HCT116 (cell line): ENCODE data around the gene PDCL2. TPM values are rescaled to one million over a fixed set of nuclear protein-coding genes. Genes with fewer than 3 reads are reported as not detected.
A peak's percentile ranks its signal among the peaks of the same experiment; 100 is the strongest.

Experiments used
- ATAC-seq: fragments of 200-7000 bp; cut with Tn5 transposase; 2 replicates; pipeline ENCODE4 v1.9.1; 2020; ENCODE audit warnings: mild to moderate bottlenecking, moderate library complexity
- BruUV-seq: library from RNA; stranded (reverse); fragments of 400-500 nt; replicated peaks from 2 replicates; lab custom pipeline; 2021; lab: Mats Ljungman, UMichigan
- CTCF ChIA-PET: fragments of 300-600 bp; sonication (Branson Sonifier 250); formaldehyde crosslinking; loops from one replicate; lab custom pipeline; 2021; ENCODE audit warnings: antibody characterized with exemption; lab: Charles Lee
- POLR2A ChIA-PET: fragments of 300-600, 350-600 bp; sonication (Branson Sonifier 250); formaldehyde crosslinking; loops from one replicate; lab custom pipeline; 2021; ENCODE audit warnings: antibody characterized with exemption; lab: Charles Lee
- RAD21 ChIA-PET, 2 experiments: fragments of 300-600 bp; sonication (Branson Sonifier 250); formaldehyde crosslinking; loops; one replicate each; lab custom pipeline; 2023; ENCODE audit warnings: low total read pairs in 2 of 2; ENCODE audit not compliant: uncharacterized antibody in 2 of 2, unreplicated experiment in 2 of 2, low non-redundant PET in 1 of 2; lab: Charles Lee
- DNase-seq: peaks from one replicate; pipeline ENCODE4 v3.0.0-alpha.2; 2010; ENCODE audit warnings: low read depth, low spot score
- H2AFZ ChIP-seq: fragments of 200-600 bp; shearing (Covaris generic), sonication (generic); 2 replicates; pipeline ENCODE4 v1.6.1; 2017; ENCODE audit warnings: low read depth, mixed run types, mixed read lengths, antibody characterized with exemption, low read length; ENCODE audit not compliant: poor library complexity, severe bottlenecking
- H3K27ac ChIP-seq: 2 replicates; pipeline ENCODE4 v1.5.1; 2012; ENCODE audit warnings: low read depth, low read length
- H3K27me3 ChIP-seq: fragments of 200-600 bp; sonication (generic); 2 replicates; pipeline ENCODE4 v1.6.1; 2016; ENCODE audit warnings: mixed run types, low read length, mixed read lengths; ENCODE audit not compliant: insufficient read depth
- H3K36me3 ChIP-seq, 2 experiments: fragments of 200-500 bp in 1 of 2; fragments of 200-600 bp in 1 of 2; sonication (Bioruptor generic) in 1 of 2; sonication (generic) in 1 of 2; 2 replicates each; pipeline versions ENCODE4 v1.5.1 to v1.6.1; 2014 to 2016; ENCODE audit warnings: low read length in 2 of 2, inconsistent platforms in 1 of 2, mixed read lengths in 1 of 2, mixed run types in 1 of 2; ENCODE audit not compliant: insufficient read depth in 2 of 2, control insufficient read depth in 1 of 2
- H3K4me1 ChIP-seq, 2 experiments: fragments of 200-600 bp in 1 of 2; sonication (generic) in 1 of 2; 2 replicates each; pipeline versions ENCODE4 v1.5.1 to v1.6.1; 2012 to 2017; ENCODE audit warnings: low read length in 2 of 2, inconsistent platforms in 1 of 2, mild to moderate bottlenecking in 1 of 2, mixed read lengths in 1 of 2, mixed run types in 1 of 2, moderate library complexity in 1 of 2; ENCODE audit not compliant: insufficient read depth in 2 of 2, control insufficient read depth in 1 of 2
- H3K4me2 ChIP-seq: fragments of 200-600 bp; sonication (generic); 2 replicates; pipeline ENCODE4 v1.6.1; 2017; ENCODE audit warnings: mixed run types, low read length, mixed read lengths
- H3K4me3 ChIP-seq, 2 experiments: fragments of 200-600 bp in 1 of 2; sonication (generic) in 1 of 2; replicated peaks in 1 of 2; 2 replicates each; pipeline ENCODE4 v1.5.1; 2011 to 2016; ENCODE audit warnings: low read length in 2 of 2, control low read depth in 1 of 2, low read depth in 1 of 2, mild to moderate bottlenecking in 1 of 2, mixed read lengths in 1 of 2, mixed run types in 1 of 2
- H3K79me2 ChIP-seq: fragments of 200-600 bp; sonication (generic); 2 replicates; pipeline ENCODE4 v1.6.1; 2017; ENCODE audit warnings: mild to moderate bottlenecking, mixed run types, low read length, moderate library complexity, mixed read lengths; ENCODE audit not compliant: insufficient read depth
- H3K9ac ChIP-seq: fragments of 200-600 bp; sonication (generic); 2 replicates; pipeline ENCODE4 v1.6.1; 2016; ENCODE audit warnings: low read length, mixed read lengths
- H3K9me2 ChIP-seq: fragments of 200-600 bp; sonication (generic), shearing (Covaris generic); 2 replicates; pipeline ENCODE4 v1.6.1; 2017; ENCODE audit warnings: mixed run types, mild to moderate bottlenecking, moderate library complexity; ENCODE audit not compliant: insufficient read depth
- H3K9me3 ChIP-seq, 2 experiments: fragments of 200-500 bp in 1 of 2; fragments of 200-600 bp in 1 of 2; sonication (Bioruptor generic) in 1 of 2; sonication (generic) in 1 of 2; 2 replicates each; pipeline ENCODE4 v1.6.1; 2014 to 2017; ENCODE audit warnings: low read length in 2 of 2, mixed read lengths in 2 of 2, inconsistent platforms in 1 of 2, low read depth in 1 of 2, mild to moderate bottlenecking in 1 of 2, mixed run types in 1 of 2, moderate library complexity in 1 of 2; ENCODE audit not compliant: control insufficient read depth in 1 of 2, insufficient read depth in 1 of 2
- H4K20me1 ChIP-seq: fragments of 200-600 bp; sonication (generic), shearing (Covaris generic); 2 replicates; pipeline ENCODE4 v1.6.1; 2017; ENCODE audit warnings: mixed run types, mild to moderate bottlenecking, moderate library complexity; ENCODE audit not compliant: insufficient read depth
- CBX3 ChIP-seq: IDR thresholded peaks from 2 replicates; pipeline ENCODE4 v1.6.1; 2012; ENCODE audit warnings: low read depth
- CEBPB ChIP-seq: IDR thresholded peaks from 2 replicates; pipeline ENCODE4 v1.6.1; 2012; ENCODE audit warnings: low read depth
- EGR1 ChIP-seq: IDR thresholded peaks from 2 replicates; pipeline ENCODE4 v1.6.1; 2012; ENCODE audit warnings: low read depth
- FOSL1 ChIP-seq: IDR thresholded peaks from 2 replicates; pipeline ENCODE4 v1.6.1; 2012; ENCODE audit warnings: low read depth
- POLR2A ChIP-seq: IDR thresholded peaks from 2 replicates; pipeline ENCODE4 v1.7.0; 2011; ENCODE audit warnings: borderline replicate concordance; ENCODE audit not compliant: insufficient read depth, insufficient read length; ENCODE audit errors: extremely low read depth
- POLR2AphosphoS5 ChIP-seq: IDR thresholded peaks from 2 replicates; pipeline ENCODE4 v1.6.1; 2011; ENCODE audit warnings: mild to moderate bottlenecking, low read depth, low read length, moderate library complexity
- SIN3A ChIP-seq: IDR thresholded peaks from 2 replicates; pipeline ENCODE4 v1.6.1; 2012; ENCODE audit warnings: low read depth
- SP1 ChIP-seq: IDR thresholded peaks from 2 replicates; pipeline ENCODE4 v1.6.1; 2012; ENCODE audit warnings: low read depth
- TCF7L2 ChIP-seq: IDR thresholded peaks from 2 replicates; pipeline ENCODE4 v1.7.0; 2011; ENCODE audit warnings: borderline replicate concordance, inconsistent platforms; ENCODE audit not compliant: insufficient read depth, insufficient read length; ENCODE audit errors: extremely low read depth
- ZFX ChIP-seq: fragments of 450-650 bp; IDR thresholded peaks from 2 replicates; pipeline ENCODE4 v1.6.1; 2017
- ZNF274 ChIP-seq: fragments of 200-500 bp; sonication (Bioruptor generic); IDR thresholded peaks from 2 replicates; pipeline ENCODE4 v1.6.1; 2014; ENCODE audit warnings: mild to moderate bottlenecking, low read depth, low read length, inconsistent platforms
- intact Hi-C: fragments of 100-400 bp; cut with micrococcal nuclease; formaldehyde crosslinking; loops from 2 replicates; pipeline ENCODE4 v1.10.0; 2022
- total RNA-seq: library from RNA; stranded (reverse); gene quantifications from one replicate; pipeline ENCODE4 v1.2.1, GENCODE V29; 2021; ENCODE audit not compliant: unreplicated experiment
- TF ChIP-seq, protein P1 (sequence below): IDR thresholded peaks from 2 replicates; pipeline ENCODE4 v1.6.1; 2012
- TF ChIP-seq, protein P2 (sequence below): IDR thresholded peaks from 2 replicates; pipeline ENCODE4 v1.6.1; 2012; ENCODE audit warnings: low read depth
- TF ChIP-seq, protein P3 (sequence below), 3 experiments: fragments of 200-600 bp in 1 of 3; sonication (generic) in 1 of 3; IDR thresholded peaks in 2 of 3; conservative IDR thresholded peaks in 1 of 3; 2 replicates each; pipeline ENCODE4 v1.5.1; 2012 to 2017; ENCODE audit warnings: low read depth in 2 of 3, low read length in 2 of 3, antibody characterized with exemption in 1 of 3, borderline replicate concordance in 1 of 3, control low read depth in 1 of 3, mild to moderate bottlenecking in 1 of 3, mixed read lengths in 1 of 3, mixed run types in 1 of 3, moderate library complexity in 1 of 3; ENCODE audit not compliant: insufficient read depth in 1 of 3

The PDCL2 gene
- total RNA-seq, 1 experiment from 2014 or later, result 0.47 TPM

DNA sequence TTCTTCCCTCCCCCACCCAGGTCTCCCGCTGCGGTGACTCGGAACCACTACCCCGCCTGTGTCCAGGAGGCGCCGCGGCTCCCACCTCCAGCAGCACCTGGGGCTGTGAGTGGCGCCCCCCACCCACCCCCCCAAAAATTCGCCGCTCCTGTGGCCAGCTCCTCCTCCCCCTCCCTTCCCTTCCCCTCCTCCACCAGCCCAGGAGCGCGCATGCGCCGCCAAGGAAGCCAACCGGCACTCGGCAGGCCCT, 45.6 kb downstream of the PDCL2 start:
- no peaks in the 10 kb centered on the region for H3K9me2 ChIP-seq
- no peak for DNase-seq
- TF ChIP-seq EGR1 (no peak), CEBPB (no peak), ZNF274 (no peak), POLR2AphosphoS5 (no peak), SP1 (no peak), POLR2A (no peak), TCF7L2 (no peak), SIN3A (no peak), FOSL1 (no peak), ZFX (no peak), CBX3 (no peak)
- TF ChIP-seq, protein P1, sequence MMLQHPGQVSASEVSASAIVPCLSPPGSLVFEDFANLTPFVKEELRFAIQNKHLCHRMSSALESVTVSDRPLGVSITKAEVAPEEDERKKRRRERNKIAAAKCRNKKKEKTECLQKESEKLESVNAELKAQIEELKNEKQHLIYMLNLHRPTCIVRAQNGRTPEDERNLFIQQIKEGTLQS, result no peak
- TF ChIP-seq, protein P2, sequence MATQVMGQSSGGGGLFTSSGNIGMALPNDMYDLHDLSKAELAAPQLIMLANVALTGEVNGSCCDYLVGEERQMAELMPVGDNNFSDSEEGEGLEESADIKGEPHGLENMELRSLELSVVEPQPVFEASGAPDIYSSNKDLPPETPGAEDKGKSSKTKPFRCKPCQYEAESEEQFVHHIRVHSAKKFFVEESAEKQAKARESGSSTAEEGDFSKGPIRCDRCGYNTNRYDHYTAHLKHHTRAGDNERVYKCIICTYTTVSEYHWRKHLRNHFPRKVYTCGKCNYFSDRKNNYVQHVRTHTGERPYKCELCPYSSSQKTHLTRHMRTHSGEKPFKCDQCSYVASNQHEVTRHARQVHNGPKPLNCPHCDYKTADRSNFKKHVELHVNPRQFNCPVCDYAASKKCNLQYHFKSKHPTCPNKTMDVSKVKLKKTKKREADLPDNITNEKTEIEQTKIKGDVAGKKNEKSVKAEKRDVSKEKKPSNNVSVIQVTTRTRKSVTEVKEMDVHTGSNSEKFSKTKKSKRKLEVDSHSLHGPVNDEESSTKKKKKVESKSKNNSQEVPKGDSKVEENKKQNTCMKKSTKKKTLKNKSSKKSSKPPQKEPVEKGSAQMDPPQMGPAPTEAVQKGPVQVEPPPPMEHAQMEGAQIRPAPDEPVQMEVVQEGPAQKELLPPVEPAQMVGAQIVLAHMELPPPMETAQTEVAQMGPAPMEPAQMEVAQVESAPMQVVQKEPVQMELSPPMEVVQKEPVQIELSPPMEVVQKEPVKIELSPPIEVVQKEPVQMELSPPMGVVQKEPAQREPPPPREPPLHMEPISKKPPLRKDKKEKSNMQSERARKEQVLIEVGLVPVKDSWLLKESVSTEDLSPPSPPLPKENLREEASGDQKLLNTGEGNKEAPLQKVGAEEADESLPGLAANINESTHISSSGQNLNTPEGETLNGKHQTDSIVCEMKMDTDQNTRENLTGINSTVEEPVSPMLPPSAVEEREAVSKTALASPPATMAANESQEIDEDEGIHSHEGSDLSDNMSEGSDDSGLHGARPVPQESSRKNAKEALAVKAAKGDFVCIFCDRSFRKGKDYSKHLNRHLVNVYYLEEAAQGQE, result no peak
- TF ChIP-seq, protein P3, sequence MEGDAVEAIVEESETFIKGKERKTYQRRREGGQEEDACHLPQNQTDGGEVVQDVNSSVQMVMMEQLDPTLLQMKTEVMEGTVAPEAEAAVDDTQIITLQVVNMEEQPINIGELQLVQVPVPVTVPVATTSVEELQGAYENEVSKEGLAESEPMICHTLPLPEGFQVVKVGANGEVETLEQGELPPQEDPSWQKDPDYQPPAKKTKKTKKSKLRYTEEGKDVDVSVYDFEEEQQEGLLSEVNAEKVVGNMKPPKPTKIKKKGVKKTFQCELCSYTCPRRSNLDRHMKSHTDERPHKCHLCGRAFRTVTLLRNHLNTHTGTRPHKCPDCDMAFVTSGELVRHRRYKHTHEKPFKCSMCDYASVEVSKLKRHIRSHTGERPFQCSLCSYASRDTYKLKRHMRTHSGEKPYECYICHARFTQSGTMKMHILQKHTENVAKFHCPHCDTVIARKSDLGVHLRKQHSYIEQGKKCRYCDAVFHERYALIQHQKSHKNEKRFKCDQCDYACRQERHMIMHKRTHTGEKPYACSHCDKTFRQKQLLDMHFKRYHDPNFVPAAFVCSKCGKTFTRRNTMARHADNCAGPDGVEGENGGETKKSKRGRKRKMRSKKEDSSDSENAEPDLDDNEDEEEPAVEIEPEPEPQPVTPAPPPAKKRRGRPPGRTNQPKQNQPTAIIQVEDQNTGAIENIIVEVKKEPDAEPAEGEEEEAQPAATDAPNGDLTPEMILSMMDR (IDR thresholded peaks at IDR 0.05 in 2 of 3, conservative IDR thresholded peaks at IDR 0.05 in 1 of 3; ENCODE audit: borderline replicate concordance in 1 of 3, insufficient read depth in 1 of 3, low read depth in 2 of 3, low read length in 2 of 3), result no peak
- TF ChIP-seq, all 23 proteins: peak for 0
- no peak overlapping the region for H2AFZ ChIP-seq
- no peaks in the 10 kb centered on the region for H3K27me3 ChIP-seq
- no peaks in the 10 kb centered on the region for H3K36me3 ChIP-seq
- H3K4me3 ChIP-seq, result peak overlapping the region; percentile 73 to 80
- peaks cover 56 to 64% of the 10 kb centered on the region in 2 experiments for H3K4me1 ChIP-seq
- ChIA-PET RAD21 (no interaction called here), POLR2A (interaction anchor here (0.7 to 0.9 kb wide), 2 partner anchors 11 to 187 kb away, joined by 3 read pairs; no protein-coding TSS in a partner anchor), CTCF (interaction anchor here (1.0 to 1.8 kb wide), 4 partner anchors 8 to 575 kb away, joined by 3 to 6 read pairs (median 4); partner anchors contain the start of gene SRD5A3)
- intact Hi-C loops, result loop anchor here (5.0 to 10.0 kb wide), 4 partner anchors 88 to 199 kb away; partner anchors contain the start of genes NMU and SRD5A3
- no peaks in the 10 kb centered on the region for H4K20me1 ChIP-seq
- peak overlapping the region; percentile 91 for H3K4me2 ChIP-seq
- peaks cover 53% of the 10 kb centered on the region for H3K79me2 ChIP-seq
- peak; percentile 58 for ATAC-seq
- H3K9ac ChIP-seq, result peak overlapping the region; percentile 85
- H3K27ac ChIP-seq, result peak overlapping the region; percentile 100
- no TSS peak for BruUV-seq
- H3K9me3 ChIP-seq, result no peaks in the 10 kb centered on the region
